Measurements from ENCODE around the gene RBP5.

The RBP5 gene

GRCh38 chr12:7128681-7129286 lies at the start of gene RBP5:
Gene RBP5 (minus strand): TSS chr12:7128889. CDS start chr12:7128775, 114 bp downstream.
- no peak for TF ChIP-seq GATA2 (IDR thresholded peaks at IDR 0.05; ENCODE audit: low read depth, low read length)
- TF ChIP-seq GATA3 (IDR thresholded peaks at IDR 0.05; ENCODE audit: low read depth, low read length) = no peak

- TF ChIP-seq GATA3 (IDR thresholded peaks at IDR 0.05; ENCODE audit: low read depth, low read length) = no peak
- no peak for TF ChIP-seq GATA2 (IDR thresholded peaks at IDR 0.05; ENCODE audit: low read depth, low read length)
These were observed 49.8 kb upstream of the RBP5 start for GRCh38 chr12:7178481-7178880.

- TF ChIP-seq GATA3 (IDR thresholded peaks at IDR 0.05; ENCODE audit: low read depth, low read length) (no peak), GATA2 (IDR thresholded peaks at IDR 0.05; ENCODE audit: low read depth, low read length) (no peak)
These were observed 47.9 kb upstream of the RBP5 start for GRCh38 chr12:7176595-7176994.

GRCh38 chr12:7175493-7175892 lies 46.8 kb upstream of the RBP5 start:
- TF ChIP-seq GATA2 (IDR thresholded peaks at IDR 0.05; ENCODE audit: low read depth, low read length) = no peak
- no peak for TF ChIP-seq GATA3 (IDR thresholded peaks at IDR 0.05; ENCODE audit: low read depth, low read length)

GRCh38 chr12:7171854-7172253 lies 43.2 kb upstream of the RBP5 start:
- TF ChIP-seq GATA3 (IDR thresholded peaks at IDR 0.05; ENCODE audit: low read depth, low read length) = no peak
- TF ChIP-seq GATA2 (IDR thresholded peaks at IDR 0.05; ENCODE audit: low read depth, low read length) = no peak

GRCh38 chr12:7169951-7170350 lies 41.3 kb upstream of the RBP5 start:
- TF ChIP-seq GATA3 (IDR thresholded peaks at IDR 0.05; ENCODE audit: low read depth, low read length) (no peak), GATA2 (IDR thresholded peaks at IDR 0.05; ENCODE audit: low read depth, low read length) (no peak)

GRCh38 chr12:7162691-7163114 lies 34.0 kb upstream of the RBP5 start:
- TF ChIP-seq GATA3 (IDR thresholded peaks at IDR 0.05; ENCODE audit: low read depth, low read length) = no peak
- TF ChIP-seq GATA2 (IDR thresholded peaks at IDR 0.05; ENCODE audit: low read depth, low read length) = no peak

GRCh38 chr12:7161811-7162210 lies 33.1 kb upstream of the RBP5 start:
- TF ChIP-seq GATA2 (IDR thresholded peaks at IDR 0.05; ENCODE audit: low read depth, low read length) = no peak
- no peak for TF ChIP-seq GATA3 (IDR thresholded peaks at IDR 0.05; ENCODE audit: low read depth, low read length)

GRCh38 chr12:7161327-7161726 lies 32.6 kb upstream of the RBP5 start:
- TF ChIP-seq GATA3 (IDR thresholded peaks at IDR 0.05; ENCODE audit: low read depth, low read length) (no peak), GATA2 (IDR thresholded peaks at IDR 0.05; ENCODE audit: low read depth, low read length) (no peak)

- TF ChIP-seq GATA2 (IDR thresholded peaks at IDR 0.05; ENCODE audit: low read depth, low read length) = no peak
- no peak for TF ChIP-seq GATA3 (IDR thresholded peaks at IDR 0.05; ENCODE audit: low read depth, low read length)
These were observed 31.5 kb upstream of the RBP5 start for GRCh38 chr12:7160183-7160582.

- no peak for TF ChIP-seq GATA3 (IDR thresholded peaks at IDR 0.05; ENCODE audit: low read depth, low read length)
- no peak for TF ChIP-seq GATA2 (IDR thresholded peaks at IDR 0.05; ENCODE audit: low read depth, low read length)
These were observed 30.3 kb upstream of the RBP5 start for GRCh38 chr12:7158781-7159609.

GRCh38 chr12:7157391-7157790 lies 28.7 kb upstream of the RBP5 start:
- TF ChIP-seq GATA2 (IDR thresholded peaks at IDR 0.05; ENCODE audit: low read depth, low read length) = no peak
- no peak for TF ChIP-seq GATA3 (IDR thresholded peaks at IDR 0.05; ENCODE audit: low read depth, low read length)

GRCh38 chr12:7156259-7157197 lies 27.8 kb upstream of the RBP5 start:
- TF ChIP-seq GATA2 (IDR thresholded peaks at IDR 0.05; ENCODE audit: low read depth, low read length) = no peak
- TF ChIP-seq GATA3 (IDR thresholded peaks at IDR 0.05; ENCODE audit: low read depth, low read length) = no peak

GRCh38 chr12:7155471-7156034 lies 26.9 kb upstream of the RBP5 start:
- TF ChIP-seq GATA3 (IDR thresholded peaks at IDR 0.05; ENCODE audit: low read depth, low read length) (no peak), GATA2 (IDR thresholded peaks at IDR 0.05; ENCODE audit: low read depth, low read length) (no peak)

All from SH-SY5Y (cell line).